DMS153 treated with DMSO at 0.1 percent for 48 hours (cell line): ENCODE measurements around the gene EPN2.

Experiments
- DNase-seq: peaks from one replicate; lab custom pipeline; 2025; ENCODE audit not compliant: unreplicated experiment; lab: John Stamatoyannopoulos, UW

EPN2 gene

GRCh38 chr17:19291646-19292376 is 54.6 kb downstream of the EPN2 start:
- DNase-seq = no peak

GRCh38 chr17:19292377-19292711 is 55.2 kb downstream of the EPN2 start:
- no peak for DNase-seq

GRCh38 chr17:19294443-19294842 is 57.3 kb downstream of the EPN2 start:
- DNase-seq = no peak

- no peak for DNase-seq
These were observed 58.4 kb downstream of the EPN2 start for GRCh38 chr17:19295473-19296135.

GRCh38 chr17:19296786-19297778 is 59.9 kb downstream of the EPN2 start:
- DNase-seq = no peak

- no peak for DNase-seq
These were observed 61.5 kb downstream of the EPN2 start for GRCh38 chr17:19298569-19299213.

GRCh38 chr17:19299214-19299747 is 62.1 kb downstream of the EPN2 start:
- DNase-seq = no peak

GRCh38 chr17:19299866-19300265 is 62.7 kb downstream of the EPN2 start:
- no peak for DNase-seq

- no peak for DNase-seq
These were observed 64.2 kb downstream of the EPN2 start for GRCh38 chr17:19301274-19301951.

GRCh38 chr17:19301973-19302372 is 64.8 kb downstream of the EPN2 start:
- DNase-seq = no peak

GRCh38 chr17:19302791-19303331 is 65.7 kb downstream of the EPN2 start:
- no peak for DNase-seq

GRCh38 chr17:19303367-19303776 is 66.2 kb downstream of the EPN2 start:
- DNase-seq = no peak

- DNase-seq = no peak
These were observed 67.0 kb downstream of the EPN2 start for GRCh38 chr17:19304209-19304608.

- no peak for DNase-seq
These were observed 67.6 kb downstream of the EPN2 start for GRCh38 chr17:19304751-19305150.

- no peak for DNase-seq
These were observed 68.1 kb downstream of the EPN2 start for GRCh38 chr17:19305256-19305655.

- no peak for DNase-seq
These were observed 68.6 kb downstream of the EPN2 start for GRCh38 chr17:19305761-19306159.

GRCh38 chr17:19306160-19307111 is 69.3 kb downstream of the EPN2 start:
- no peak for DNase-seq

GRCh38 chr17:19307521-19307920 is 70.4 kb downstream of the EPN2 start:
- DNase-seq = no peak

GRCh38 chr17:19308398-19308797 is 71.2 kb downstream of the EPN2 start:
- DNase-seq = no peak
